Prostate gland (tissue), 2 donors: Measurements from ENCODE around the gene MCF2L2. TPM values are rescaled to one million over a fixed set of nuclear protein-coding genes. Genes with fewer than 3 reads are reported as not detected.

Experiments
- DNase-seq: peaks from one replicate; pipeline ENCODE4 v3.0.0-alpha.2; 2019; ENCODE audit warnings: low spot score
- H3K27ac ChIP-seq, 2 donors: fragments of 200-600 bp; sonication (generic); 2 replicates each; pipeline ENCODE4 v1.5.1; 2017 to 2019
- H3K27me3 ChIP-seq: fragments of 200-600 bp; sonication (generic); replicated peaks from 2 replicates; pipeline ENCODE4 v1.5.1; 2019; ENCODE audit not compliant: insufficient read depth
- H3K36me3 ChIP-seq, 2 donors: fragments of 200-600 bp; sonication (generic); 1 replicate in 1 of 2; 2 replicates in 1 of 2; pipeline versions ENCODE4 v1.5.1 to v1.8.1; 2017 to 2019
- H3K4me1 ChIP-seq: fragments of 200-600 bp; sonication (generic); replicated peaks from 2 replicates; pipeline ENCODE4 v1.5.1; 2019
- H3K4me3 ChIP-seq, 2 donors: fragments of 200-600 bp; sonication (generic); 2 replicates each; pipeline ENCODE4 v1.5.1; 2017 to 2019
- H3K9me3 ChIP-seq: fragments of 200-600 bp; sonication (generic); 2 replicates; pipeline ENCODE4 v1.5.1; 2017
- CTCF ChIP-seq, 4 experiments: fragments of 200-600 bp in 2 of 4; fragments of 450-650 bp in 2 of 4; sonication (generic) in 2 of 4; IDR thresholded peaks; 1 replicate in 3 of 4; 2 replicates in 1 of 4; pipeline ENCODE4 v1.5.1; 2016 to 2019; ENCODE audit warnings: antibody characterized with exemption in 4 of 4, mild to moderate bottlenecking in 2 of 4, moderate library complexity in 2 of 4
- POLR2A ChIP-seq: fragments of 450-650 bp; IDR thresholded peaks from one replicate; pipeline ENCODE4 v1.6.1; 2016; ENCODE audit warnings: antibody characterized with exemption, mild to moderate bottlenecking
- POLR2AphosphoS5 ChIP-seq: sonication (generic); formaldehyde crosslinking; IDR thresholded peaks from one replicate; pipeline ENCODE4 v1.6.1; 2017; ENCODE audit warnings: antibody characterized with exemption
- WGBS: methylation state at CpG from one replicate; pipeline ENCODE4 v1.1.5; 2018; 5-methylcytosine and 5-hydroxymethylcytosine counted together
- intact Hi-C: fragments of 100-400 bp; cut with DNase I; formaldehyde crosslinking; loops from one replicate; pipeline ENCODE4 v1.14.2; 2022
- total RNA-seq, 2 donors: library from RNA; depleted of rRNA; stranded (reverse); fragments of >200 nt; gene quantifications; one replicate each; pipeline ENCODE4 v1.1.0, GENCODE V29; 2016

Gene MCF2L2
- total RNA-seq, 2 donors from 2014 or later, result 0.41 to 4.0 TPM

- no peak for TF ChIP-seq POLR2A
- TF ChIP-seq CTCF (IDR thresholded peaks at IDR 0.05), result no peak
- TF ChIP-seq POLR2AphosphoS5, result no peak
Observed at GRCh38 chr3:183213415-183214276, 214.8 kb downstream of the MCF2L2 start.

GRCh38 chr3:183212565-183212964 is 215.9 kb downstream of the MCF2L2 start:
- H3K4me3 ChIP-seq, result no peak overlapping the region
- no peaks in the 10 kb centered on the region for H3K36me3 ChIP-seq
- intact Hi-C loops, result no loop called here
- WGBS, result 63% methylated on average over 7 of the region's 7 CpGs
- no peak overlapping the region for H3K27ac ChIP-seq
- H3K9me3 ChIP-seq, result no peaks in the 10 kb centered on the region
- no peak for TF ChIP-seq POLR2AphosphoS5
- no peak for TF ChIP-seq CTCF (IDR thresholded peaks at IDR 0.05)
- no peak for TF ChIP-seq POLR2A
- H3K4me1 ChIP-seq, result no peaks in the 10 kb centered on the region
- no peak for DNase-seq
- no peaks in the 10 kb centered on the region for H3K27me3 ChIP-seq

More at GRCh38 chr3:183213415-183214276, 214.8 kb downstream of the MCF2L2 start:
- intact Hi-C loops, result no loop called here
- no peak overlapping the region for H3K4me3 ChIP-seq
- H3K36me3 ChIP-seq, result no peaks in the 10 kb centered on the region
- no peak for DNase-seq
- no peaks in the 10 kb centered on the region for H3K4me1 ChIP-seq
- no peaks in the 10 kb centered on the region for H3K27me3 ChIP-seq
- WGBS, result 37% methylated on average over 3 of the region's 3 CpGs
- no peak overlapping the region for H3K27ac ChIP-seq
- no peaks in the 10 kb centered on the region for H3K9me3 ChIP-seq

GRCh38 chr3:183212096-183212495 is 216.3 kb downstream of the MCF2L2 start:
- no peaks in the 10 kb centered on the region for H3K4me1 ChIP-seq
- no peaks in the 10 kb centered on the region for H3K9me3 ChIP-seq
- H3K27me3 ChIP-seq, result no peaks in the 10 kb centered on the region
- no peak for DNase-seq
- H3K4me3 ChIP-seq, result no peak overlapping the region
- intact Hi-C loops, result no loop called here
- 83% methylated on average over 12 of the region's 12 CpGs for WGBS
- H3K27ac ChIP-seq, result no peak overlapping the region
- no peak for TF ChIP-seq POLR2A
- TF ChIP-seq CTCF (IDR thresholded peaks at IDR 0.05), result no peak
- no peak for TF ChIP-seq POLR2AphosphoS5
- H3K36me3 ChIP-seq, result no peaks in the 10 kb centered on the region

GRCh38 chr3:183211352-183211751 is 217.1 kb downstream of the MCF2L2 start:
- WGBS, result 84% methylated on average over 13 of the region's 13 CpGs
- DNase-seq, result no peak
- no peaks in the 10 kb centered on the region for H3K9me3 ChIP-seq
- no peaks in the 10 kb centered on the region for H3K27me3 ChIP-seq
- intact Hi-C loops, result no loop called here
- H3K27ac ChIP-seq, result no peak overlapping the region
- H3K36me3 ChIP-seq, result no peaks in the 10 kb centered on the region
- H3K4me3 ChIP-seq, result no peak overlapping the region
- TF ChIP-seq CTCF (IDR thresholded peaks at IDR 0.05) (no peak), POLR2A (no peak), POLR2AphosphoS5 (no peak)
- no peaks in the 10 kb centered on the region for H3K4me1 ChIP-seq

- no peak overlapping the region for H3K4me3 ChIP-seq
- no peaks in the 10 kb centered on the region for H3K27me3 ChIP-seq
- intact Hi-C loops, result no loop called here
- no peaks in the 10 kb centered on the region for H3K9me3 ChIP-seq
- TF ChIP-seq CTCF (IDR thresholded peaks at IDR 0.05), result no peak
- TF ChIP-seq POLR2A, result no peak
- TF ChIP-seq POLR2AphosphoS5, result no peak
- no peaks in the 10 kb centered on the region for H3K4me1 ChIP-seq
- H3K36me3 ChIP-seq, result no peaks in the 10 kb centered on the region
- WGBS, result 72% methylated on average over 9 of the region's 9 CpGs
- DNase-seq, result no peak
- no peak overlapping the region for H3K27ac ChIP-seq
Observed at GRCh38 chr3:183210862-183211341, 217.5 kb downstream of the MCF2L2 start.
